ENCODE results near the gene FRRS1L.

FRRS1L gene

DNA sequence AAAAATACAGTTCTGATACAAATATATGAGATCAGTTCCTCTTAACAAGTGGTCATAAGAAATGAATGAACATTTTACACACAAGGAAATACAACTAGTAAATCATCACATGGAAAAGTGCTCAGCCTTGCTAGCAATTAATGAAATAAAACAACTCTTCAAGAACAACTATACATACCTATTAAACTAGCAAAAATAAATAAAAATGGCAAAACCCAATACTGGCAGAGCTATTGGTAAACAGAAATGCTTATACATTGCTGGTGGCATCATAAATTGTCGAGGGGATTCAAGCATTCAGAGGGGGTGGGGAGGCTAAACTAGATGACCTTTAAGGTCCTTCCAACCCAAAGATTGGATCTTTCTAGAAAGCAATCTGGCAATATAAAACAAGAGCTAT is 5.9 kb upstream of the FRRS1L start:
- no peak for DNase-seq

DNA sequence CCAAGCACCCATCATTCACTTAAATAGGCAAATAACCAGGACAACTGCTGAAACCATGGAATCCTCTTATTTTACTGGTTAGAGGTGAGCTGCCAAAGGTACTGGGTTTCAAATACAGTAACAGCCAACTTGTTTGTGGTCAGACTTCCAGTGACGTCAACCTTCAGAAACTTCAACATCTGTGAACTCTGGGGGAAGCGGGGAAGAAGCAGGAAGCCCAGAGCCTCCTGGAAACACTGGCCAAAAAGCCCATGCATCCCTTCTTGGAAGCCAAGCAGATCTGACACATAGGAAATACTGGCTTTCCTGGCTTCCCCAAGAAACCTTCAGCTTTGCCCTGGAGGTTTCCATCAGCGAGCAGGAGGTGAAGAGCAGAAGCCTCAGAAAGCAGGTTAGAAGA is 4.9 kb upstream of the FRRS1L start:
- DNase-seq, result no peak

DNA sequence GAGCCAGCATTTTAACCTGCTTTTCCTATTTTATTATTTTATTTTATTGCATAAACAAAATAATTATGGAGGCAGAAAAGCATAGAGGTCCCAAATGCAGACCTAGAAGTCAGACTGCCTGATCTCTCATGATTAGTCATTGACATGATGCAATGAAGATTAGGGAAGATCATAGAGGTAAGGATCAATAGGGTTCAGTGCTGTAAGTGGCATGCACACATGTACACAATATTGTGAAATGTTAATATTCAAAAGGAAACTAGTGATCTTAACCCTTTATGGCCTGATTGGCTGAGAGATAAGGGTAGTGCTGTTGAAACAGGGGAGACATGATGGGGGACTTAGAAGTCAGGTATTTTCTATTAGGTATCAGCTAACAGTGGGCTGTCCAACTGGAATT is 1.1 kb upstream of the FRRS1L start:
- DNase-seq, result no peak

DNA sequence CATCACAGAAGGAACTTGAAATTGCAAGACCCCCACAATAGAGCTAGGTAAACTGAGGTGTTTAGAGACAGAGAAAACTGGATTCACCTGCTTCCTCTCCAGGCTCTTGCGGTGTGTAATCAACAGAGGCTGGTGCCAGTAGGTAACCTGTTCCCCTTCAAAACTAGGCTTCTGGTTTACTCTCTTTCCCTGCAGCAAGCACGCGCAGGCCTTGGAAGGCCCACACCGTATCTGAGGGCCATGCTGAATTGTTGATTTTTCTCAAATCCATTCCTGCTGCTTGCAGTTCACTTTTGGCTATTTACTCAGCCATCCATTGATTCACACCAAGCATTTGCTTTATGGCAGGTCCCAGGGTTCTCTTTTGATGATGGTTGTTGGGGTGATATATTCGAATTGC is 667 bp upstream of the FRRS1L start:
- DNase-seq, result no peak

DNA sequence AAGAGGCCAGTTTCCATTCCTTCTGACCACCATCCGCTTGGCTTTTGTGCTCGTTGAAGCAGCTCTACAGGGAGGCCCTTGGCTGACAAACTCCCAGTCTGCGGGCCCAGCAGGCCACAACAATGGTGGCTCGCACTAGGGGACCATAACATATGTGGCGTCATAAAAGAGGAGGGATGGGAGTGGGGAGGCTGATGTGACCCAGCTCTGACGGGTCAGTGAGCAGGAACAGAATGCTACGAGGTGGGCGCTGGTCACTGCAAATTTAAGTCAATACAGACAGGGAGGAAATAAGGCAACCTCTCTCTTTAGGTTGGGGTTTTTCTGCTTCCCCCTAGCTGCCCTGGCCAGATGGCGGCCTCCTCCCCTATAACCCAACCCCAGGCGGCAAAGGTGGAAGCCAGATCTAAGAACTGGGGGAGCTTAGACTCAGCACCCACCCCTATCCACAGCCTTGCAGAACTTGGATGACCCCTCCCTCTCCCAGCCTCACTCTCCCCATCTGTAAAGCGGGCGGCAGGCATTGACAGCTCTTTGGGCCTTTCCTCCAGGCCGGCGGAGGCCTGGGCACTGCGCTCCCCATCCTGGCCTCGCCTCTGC is 778 bp downstream of the FRRS1L start:
- no peak for DNase-seq

DNA sequence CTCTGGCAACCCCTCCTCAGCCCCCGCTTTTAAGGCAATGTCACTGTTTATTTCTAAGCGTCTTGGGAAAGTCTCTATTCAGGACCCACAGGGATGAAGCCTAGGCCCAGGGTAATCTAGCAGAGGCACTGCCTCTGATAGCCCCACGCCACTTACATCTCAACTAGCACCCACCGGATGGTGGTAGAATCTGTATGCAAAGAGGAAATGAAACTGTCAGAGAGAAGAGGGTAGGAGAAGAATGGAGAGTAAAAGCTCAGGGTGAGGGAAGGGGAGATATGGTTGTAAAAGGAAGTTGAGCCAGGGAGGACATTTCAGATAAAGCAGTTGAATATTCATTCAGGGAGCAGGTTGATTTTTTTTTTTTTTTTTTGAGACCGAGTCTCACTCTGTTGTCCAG is 3.0 kb downstream of the FRRS1L start:
- DNase-seq, result no peak

DNA sequence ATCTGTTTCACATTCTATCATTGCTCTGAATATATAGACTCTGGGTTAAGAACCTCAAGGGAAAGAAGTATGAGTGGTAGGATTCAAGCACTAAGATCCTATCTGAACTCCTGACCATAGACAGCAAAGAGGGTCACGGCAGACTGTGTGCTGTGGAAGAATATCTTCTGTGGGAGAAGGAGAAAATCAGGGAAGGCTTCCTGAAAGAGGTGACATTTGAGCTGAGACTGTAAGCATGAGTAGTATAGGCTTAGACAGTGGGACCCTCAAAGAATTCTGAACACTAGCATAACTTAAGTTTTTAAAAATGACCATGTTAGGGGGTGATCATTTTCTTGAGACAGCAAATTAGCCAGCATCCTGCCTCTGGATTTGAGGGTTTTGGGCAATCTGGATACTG is 3.9 kb downstream of the FRRS1L start:
- no peak for DNase-seq

DNA sequence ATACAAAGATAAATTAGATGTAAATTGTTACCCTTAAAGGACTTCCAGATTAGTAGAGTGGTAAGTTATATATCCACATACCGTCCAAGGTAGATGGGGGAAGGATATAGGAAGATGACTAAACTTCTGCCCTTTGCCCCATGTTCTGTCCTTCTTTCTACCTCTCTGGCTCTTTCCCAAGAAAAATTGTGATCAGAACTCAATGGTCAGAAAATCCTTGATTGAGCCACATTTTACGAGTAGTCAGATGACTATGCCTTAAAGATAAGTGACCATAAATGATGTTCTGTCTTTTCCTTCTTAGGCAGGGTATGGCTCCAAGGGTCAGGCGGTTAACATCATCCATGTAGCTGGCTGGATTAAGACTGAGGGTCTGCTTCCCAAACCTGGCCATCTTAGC is 4.4 kb downstream of the FRRS1L start:
- DNase-seq, result no peak

DNA sequence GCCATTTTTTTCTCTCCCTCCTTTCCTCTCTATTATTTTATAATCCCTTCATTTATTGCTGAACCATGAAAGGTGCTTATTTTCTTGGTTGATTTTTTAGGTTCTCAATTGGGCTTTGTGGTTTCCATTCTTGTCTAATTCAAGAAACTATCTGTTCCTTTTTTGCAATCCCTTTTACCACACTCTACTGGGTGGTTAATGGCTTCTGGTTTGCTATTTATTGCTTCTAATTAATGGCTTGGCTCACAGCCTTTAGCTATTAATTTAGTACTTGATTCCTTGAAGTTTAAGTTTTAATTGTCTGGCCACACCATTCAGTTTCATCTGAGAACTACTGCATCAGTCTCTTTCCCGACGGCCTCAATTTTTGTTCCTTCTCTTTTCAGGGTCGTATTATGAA is 5.6 kb downstream of the FRRS1L start:
- DNase-seq, result no peak

DNA sequence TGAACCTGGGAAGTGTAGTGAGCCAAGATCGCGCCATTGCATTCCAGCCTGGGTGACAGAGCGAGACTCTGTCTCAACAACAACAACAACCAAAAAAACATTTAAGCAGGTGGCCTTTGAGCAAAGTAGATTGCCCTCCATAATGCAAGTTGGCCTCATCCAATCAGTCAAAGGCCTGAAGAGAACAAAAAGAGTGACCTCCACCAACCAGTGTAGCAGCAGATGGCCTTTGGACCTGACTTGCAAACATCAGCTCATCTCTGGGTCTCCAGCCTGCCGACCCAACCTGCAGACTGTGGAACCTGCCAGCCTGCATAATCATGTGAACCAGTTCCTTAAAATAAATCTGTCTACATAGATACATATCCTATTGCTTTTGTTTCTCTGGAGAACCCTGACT is 7.5 kb downstream of the FRRS1L start:
- DNase-seq, result no peak

DNA sequence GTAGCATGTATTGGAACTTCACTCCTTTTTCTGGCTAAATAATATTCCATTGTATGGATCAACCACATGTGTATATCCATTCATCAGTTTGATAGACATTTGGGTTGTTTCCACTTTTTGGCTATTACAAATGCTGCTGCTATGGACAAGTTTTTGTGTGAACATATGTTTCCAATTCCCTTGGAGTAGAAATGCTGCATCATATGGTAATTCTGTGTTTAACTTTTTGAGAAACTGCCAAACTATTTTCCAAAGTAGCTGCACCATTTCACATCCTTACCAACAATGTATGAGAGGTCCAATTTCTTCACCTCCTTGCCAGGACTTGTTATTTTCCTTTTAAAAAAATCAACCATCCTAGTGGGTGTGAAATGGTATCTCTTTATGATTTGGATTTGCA is 8.4 kb downstream of the FRRS1L start:
- no peak for DNase-seq

DNA sequence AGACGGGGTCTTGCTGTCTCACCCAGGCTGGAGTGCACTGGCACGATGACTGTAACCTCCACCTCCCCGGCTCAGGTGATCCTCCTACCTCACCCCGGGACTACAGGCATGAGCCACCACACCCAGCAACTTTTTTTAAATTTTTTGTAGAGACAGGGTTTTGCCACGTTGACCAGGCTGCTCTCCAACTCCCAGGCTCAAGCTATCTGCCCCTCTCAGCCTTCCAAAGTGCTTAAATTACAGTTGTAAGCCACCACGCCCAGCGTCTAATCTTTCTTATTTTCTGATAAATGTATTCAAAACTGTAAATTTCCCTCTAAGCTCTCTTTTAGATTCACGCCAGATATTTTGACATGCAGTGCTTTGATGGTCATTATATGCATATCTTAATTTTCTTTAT is 10.3 kb downstream of the FRRS1L start:
- DNase-seq, result no peak

DNA sequence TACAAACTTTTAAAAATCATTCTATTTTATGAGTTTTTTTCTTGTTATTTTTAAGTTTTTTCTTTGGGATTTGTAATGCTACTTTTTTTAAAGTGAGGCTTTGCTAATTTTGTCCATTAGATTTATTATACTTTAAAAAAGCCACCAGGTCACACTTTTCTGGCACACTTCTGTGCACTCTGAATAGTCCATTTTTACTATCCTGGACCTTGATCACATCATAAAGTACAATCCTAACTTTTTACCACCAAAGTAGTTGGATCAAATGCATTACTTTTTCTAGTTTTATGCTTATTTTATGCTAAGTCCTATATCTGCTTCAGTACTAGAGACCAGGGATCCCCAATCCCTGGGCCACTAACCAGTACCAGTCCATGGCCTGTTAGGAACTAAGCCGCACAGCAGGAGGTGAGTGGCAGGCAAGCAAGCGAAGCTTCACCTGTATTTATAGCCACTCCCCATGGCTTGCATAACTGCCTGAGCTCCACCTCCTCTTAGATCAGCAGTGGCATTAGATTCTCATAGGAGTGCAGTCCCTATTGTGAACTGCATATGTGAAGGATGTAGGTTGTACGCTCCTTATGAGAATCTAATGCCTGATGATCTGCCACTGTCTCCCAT is 16.0 kb downstream of the FRRS1L start:
- DNase-seq, result no peak

DNA sequence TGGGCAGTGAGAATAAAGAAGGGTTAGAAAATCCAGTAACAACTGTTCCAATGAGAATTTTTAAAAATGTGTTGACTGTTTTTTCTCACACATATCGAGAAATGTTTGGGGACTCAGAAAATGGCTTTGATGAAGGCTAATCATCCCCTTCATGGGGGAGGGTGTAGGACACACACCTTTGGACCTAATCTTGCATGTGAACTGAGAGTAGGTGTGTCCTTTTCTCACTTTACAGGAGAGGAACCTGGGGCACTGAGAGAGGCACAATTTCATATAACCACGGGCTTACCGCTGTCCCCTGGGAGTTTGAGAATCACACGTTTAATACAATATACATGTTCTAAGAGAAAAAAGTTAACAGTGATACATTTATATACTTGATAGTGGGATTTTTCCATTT is 17.3 kb downstream of the FRRS1L start:
- DNase-seq, result no peak

DNA sequence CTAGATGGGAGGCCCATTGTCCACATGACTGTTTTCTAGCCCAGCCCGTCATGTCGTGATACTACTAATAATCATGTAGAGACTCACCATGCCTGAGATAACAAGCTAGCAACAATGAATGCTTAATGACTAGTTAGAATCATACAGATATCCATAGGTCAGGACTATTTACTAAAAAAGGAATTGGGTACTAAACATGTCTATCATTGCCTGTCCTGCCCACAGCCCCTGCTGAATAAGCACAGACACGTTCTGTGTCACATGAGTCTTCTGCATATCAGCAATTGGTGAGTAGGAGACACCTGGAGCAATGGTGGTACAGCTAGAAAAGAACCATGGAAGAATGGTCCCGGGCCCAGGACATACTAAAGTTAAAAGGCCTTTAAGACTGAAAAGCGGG is 18.0 kb downstream of the FRRS1L start:
- no peak for DNase-seq

DNA sequence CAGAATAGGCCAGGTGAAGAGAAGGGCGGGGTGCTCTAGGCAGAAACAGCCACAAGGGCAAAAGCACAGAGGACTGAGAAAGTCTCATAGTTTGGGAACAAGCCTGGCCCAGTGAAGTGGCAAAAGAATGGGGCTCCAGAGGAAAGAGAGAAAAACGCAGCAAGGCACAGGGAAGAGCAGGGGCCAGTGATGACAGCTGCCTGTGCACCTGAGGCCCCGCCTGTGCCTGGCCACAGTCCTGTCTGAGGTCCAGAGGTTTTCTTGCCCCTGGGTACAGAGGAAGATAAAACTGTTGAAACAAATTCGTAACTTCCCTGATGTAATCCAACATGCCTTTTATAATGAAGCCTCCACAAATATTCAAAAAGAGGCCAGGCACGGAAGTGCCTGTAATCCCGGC is 22.0 kb downstream of the FRRS1L start:
- DNase-seq, result no peak

DNA sequence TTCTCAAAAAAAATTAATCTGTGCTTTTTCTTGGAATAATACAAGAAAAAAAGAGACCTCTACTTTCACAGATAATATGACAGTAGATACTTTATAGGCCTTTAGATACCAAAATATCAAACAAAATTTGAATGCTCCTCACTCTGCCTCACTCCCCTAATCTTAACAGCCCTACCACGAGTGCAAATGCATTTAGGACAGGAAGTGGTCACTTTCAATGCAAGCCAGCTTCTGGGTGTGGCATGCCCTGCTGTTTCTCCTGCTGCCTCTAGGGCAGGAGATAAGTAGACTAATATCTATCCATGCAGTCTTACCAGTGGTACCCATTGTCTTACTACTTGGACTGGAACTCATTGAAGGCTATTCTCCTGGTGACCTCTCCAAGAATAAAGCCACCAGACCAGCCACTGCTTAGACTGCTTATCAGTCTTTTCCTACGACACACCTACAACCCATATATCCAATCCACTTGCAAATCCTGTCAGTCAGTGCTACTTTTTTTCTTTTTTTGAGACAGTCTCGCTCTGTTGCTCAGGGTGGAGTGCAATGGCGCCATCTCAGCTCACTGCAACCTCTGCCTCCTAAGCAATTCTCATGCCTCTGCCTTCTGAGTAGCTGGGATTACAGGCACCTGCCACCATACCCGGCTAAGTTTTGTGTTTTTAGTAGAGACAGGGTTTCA is 23.0 kb downstream of the FRRS1L start:
- DNase-seq, result no peak

DNA sequence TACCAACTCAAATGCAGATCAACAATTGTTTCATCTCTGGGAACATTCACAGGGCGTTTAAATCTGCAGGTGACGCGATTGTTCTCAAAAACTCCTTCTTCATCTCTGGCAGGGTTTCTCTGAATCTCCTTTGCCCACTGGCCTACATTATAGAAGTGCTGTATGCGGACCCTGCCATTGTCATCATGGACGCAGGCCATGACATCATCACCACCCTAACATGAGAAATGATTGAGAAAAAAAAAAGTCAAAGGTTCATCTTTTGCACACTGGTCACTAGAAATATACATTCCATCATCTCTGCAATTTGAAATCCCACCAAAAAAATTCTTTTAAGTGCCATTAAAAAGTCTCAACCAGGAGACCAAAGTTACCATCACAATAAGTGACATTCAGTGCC is 25.7 kb downstream of the FRRS1L start:
- no peak for DNase-seq

DNA sequence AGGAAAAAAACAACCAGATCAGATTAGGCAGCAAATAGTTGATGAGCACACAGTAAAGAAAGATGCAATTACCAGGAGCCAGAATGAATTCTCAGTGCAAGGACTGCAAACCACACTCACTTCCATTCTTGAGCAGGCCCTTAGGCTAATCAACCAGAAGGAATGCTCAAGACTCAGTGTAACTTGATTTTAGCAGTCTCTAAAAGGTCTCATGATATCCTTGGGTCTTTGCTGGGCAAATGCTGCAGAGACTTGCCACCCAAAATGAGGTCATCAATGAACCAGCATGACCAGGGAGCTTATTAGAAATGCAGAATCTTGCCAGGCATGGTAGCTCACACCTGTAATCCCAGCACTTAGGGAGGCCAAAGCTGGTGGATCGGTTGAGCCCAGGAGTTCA is 27.2 kb downstream of the FRRS1L start:
- DNase-seq, result no peak

DNA sequence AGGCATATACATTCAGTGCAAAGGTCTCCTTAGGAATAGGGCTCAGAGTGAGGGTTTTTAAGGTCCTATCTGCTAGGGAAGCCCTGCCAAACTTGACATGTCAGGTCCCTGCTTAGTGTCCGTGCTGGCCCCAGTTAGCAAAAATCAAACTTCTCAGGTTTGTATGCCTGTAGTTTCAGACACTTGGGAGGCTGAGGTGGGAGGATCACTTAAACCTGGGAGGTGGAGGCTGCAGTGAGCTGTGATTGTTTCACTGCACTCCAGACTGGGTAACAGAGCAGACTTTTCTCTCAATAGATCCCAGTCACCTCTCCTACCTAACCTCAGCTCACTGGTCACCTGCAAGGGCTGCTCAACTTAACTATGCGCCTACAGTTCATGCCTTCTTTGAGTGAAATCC is 28.6 kb downstream of the FRRS1L start:
- no peak for DNase-seq

DNA sequence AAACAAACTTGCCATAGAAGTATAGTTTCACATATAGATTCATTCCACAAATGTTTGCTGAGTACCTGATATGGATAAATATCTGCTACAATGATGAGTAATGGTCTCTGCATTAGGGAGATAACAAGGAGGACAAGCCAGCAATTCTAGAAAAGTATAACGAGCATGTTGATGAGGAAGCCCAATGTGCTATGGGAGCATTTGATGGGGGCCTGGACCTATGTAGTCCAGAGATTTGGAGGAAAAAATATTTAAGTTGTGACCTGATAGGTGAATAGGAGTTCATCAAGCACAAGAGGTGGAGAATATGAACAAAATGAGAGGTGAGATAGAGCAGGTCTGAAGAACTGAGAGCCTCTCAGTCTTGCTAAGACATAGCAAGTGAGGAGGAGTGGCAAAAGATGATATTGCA is 32.9 kb downstream of the FRRS1L start:
- DNase-seq, result no peak

DNA sequence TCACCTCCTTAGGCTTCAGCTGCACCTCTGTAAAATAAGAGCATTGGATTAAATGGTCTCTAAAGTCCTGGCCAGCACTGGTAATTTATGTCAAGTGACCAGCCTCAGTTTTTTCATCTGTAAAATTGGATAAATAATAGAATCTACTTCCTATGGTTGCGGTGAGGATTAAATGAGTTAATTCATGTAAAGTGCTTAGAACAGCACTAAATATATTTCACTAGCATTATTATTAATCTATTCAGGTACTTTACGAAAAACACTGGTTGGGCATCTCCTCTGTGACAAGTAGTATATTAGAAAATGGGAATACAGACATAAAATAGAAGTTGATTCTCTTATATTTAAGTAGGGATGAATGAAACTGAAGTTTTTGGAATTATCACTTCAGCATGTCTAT is 33.5 kb downstream of the FRRS1L start:
- DNase-seq, result no peak

DNA sequence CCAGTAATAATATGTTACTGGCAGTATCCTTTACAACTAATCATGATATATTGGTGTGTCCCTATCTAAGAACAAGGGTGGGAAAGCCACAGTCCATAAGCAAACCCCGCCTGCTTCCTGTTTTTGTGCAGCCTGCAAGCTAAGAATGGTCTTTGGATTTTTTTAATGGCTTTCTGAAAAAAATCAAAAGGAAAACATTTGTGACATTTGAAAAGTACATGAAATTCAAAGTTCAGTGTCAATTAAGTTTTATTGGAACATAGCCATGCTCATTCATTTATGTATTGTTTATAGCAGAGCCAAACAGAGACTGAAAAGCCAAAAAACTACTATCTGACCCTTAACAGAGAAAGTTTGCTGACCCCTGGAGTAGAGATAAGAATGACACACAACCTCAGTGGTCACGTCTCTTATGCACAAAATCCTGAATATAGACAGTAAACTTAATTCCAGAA is 34.5 kb downstream of the FRRS1L start:
- no peak for DNase-seq

DNA sequence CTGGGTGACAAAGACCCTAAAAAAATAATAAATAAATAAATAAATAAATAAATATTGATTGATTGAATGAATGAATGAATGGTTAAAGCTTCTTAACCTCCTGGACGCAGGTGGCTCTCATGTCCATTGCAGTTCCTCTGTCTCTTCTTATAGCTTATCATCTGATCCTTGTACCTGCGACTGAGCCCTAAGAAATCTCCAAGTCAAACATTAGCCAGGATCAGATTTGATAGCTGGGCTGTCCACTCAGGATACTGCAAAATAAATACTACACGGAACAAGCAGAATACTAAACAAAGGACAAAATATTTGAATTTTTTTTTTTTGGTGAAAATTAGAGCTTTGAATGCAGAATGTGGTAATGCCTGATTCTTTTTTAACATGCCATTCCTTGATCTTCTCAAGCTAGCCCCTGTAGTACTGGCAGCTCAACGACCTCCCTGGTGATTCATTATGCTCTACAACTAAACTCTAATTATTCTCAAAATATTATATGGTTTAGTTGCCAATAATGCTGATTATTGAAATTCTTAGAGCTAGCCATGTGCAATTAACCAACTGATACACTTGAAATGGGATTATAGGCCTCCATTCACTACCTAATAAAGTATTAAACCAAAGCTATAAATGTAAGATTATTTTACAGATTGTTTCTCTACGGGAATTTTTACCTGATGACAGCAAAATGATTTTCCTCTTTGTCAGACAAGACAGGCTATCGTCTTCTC is 37.4 kb downstream of the FRRS1L start:
- DNase-seq, result no peak

Data from stimulated activated CD4-positive, alpha-beta T cell treated with anti-CD3 and anti-CD28 coated beads, Interleukin-4, amount 100 ng/mL, for 1 hour (primary cell).